ENCODE data around the gene TCF12.

The TCF12 gene

GRCh38 chr15:57217778-57218598, 299.5 kb downstream of the TCF12 start:
- DNase-seq (ENCODE audit: low read depth in 3 of 3) = no peak

GRCh38 chr15:57218826-57219576, 300.6 kb downstream of the TCF12 start:
- DNase-seq (ENCODE audit: low read depth in 3 of 3) = no peak

- no peak for DNase-seq (ENCODE audit: low read depth in 3 of 3)
Measured at GRCh38 chr15:57220205-57220604, 301.8 kb downstream of the TCF12 start.

- no peak for DNase-seq (ENCODE audit: low read depth in 3 of 3)
Measured at GRCh38 chr15:57221134-57221533, 302.7 kb downstream of the TCF12 start.

GRCh38 chr15:57223345-57223744, 304.9 kb downstream of the TCF12 start:
- DNase-seq (ENCODE audit: low read depth in 3 of 3) = no peak

- no peak for DNase-seq (ENCODE audit: low read depth in 3 of 3)
Measured at GRCh38 chr15:57223887-57224286, 305.4 kb downstream of the TCF12 start.

- DNase-seq (ENCODE audit: low read depth in 3 of 3) = no peak
Measured at GRCh38 chr15:57224664-57225063, 306.2 kb downstream of the TCF12 start.

GRCh38 chr15:57227166-57227565, 308.7 kb downstream of the TCF12 start:
- DNase-seq (ENCODE audit: low read depth in 3 of 3) = no peak

- DNase-seq (ENCODE audit: low read depth in 3 of 3) = no peak
Measured at GRCh38 chr15:57227899-57228298, 309.5 kb downstream of the TCF12 start.

- DNase-seq (ENCODE audit: low read depth in 3 of 3) = no peak
Measured at GRCh38 chr15:57228395-57228794, 310.0 kb downstream of the TCF12 start.

- no peak for DNase-seq (ENCODE audit: low read depth in 3 of 3)
Measured at GRCh38 chr15:57229051-57229450, 310.6 kb downstream of the TCF12 start.

- DNase-seq (ENCODE audit: low read depth in 3 of 3) = no peak
Measured at GRCh38 chr15:57231559-57231958, 313.1 kb downstream of the TCF12 start.

- no peak for DNase-seq (ENCODE audit: low read depth in 3 of 3)
Measured at GRCh38 chr15:57234156-57234555, 315.7 kb downstream of the TCF12 start.

GRCh38 chr15:57235186-57235585, 316.7 kb downstream of the TCF12 start:
- DNase-seq (ENCODE audit: low read depth in 3 of 3) = no peak

GRCh38 chr15:57235873-57236272, 317.4 kb downstream of the TCF12 start:
- no peak for DNase-seq (ENCODE audit: low read depth in 3 of 3)

GRCh38 chr15:57236561-57237300, 318.3 kb downstream of the TCF12 start:
- DNase-seq (ENCODE audit: low read depth in 3 of 3) = no peak

GRCh38 chr15:57237301-57237642, 318.8 kb downstream of the TCF12 start:
- no peak for DNase-seq (ENCODE audit: low read depth in 3 of 3)

GRCh38 chr15:57237676-57238075, 319.2 kb downstream of the TCF12 start:
- DNase-seq (ENCODE audit: low read depth in 3 of 3) = no peak

- no peak for DNase-seq (ENCODE audit: low read depth in 3 of 3)
Measured at GRCh38 chr15:57245130-57245529, 326.7 kb downstream of the TCF12 start.

GRCh38 chr15:57245714-57246113, 327.3 kb downstream of the TCF12 start:
- no peak for DNase-seq (ENCODE audit: low read depth in 3 of 3)

- DNase-seq (ENCODE audit: low read depth in 3 of 3) = no peak
Measured at GRCh38 chr15:57248074-57248473, 329.6 kb downstream of the TCF12 start.

GRCh38 chr15:57251308-57251707, 332.9 kb downstream of the TCF12 start:
- no peak for DNase-seq (ENCODE audit: low read depth in 3 of 3)

GRCh38 chr15:57251941-57252340, 333.5 kb downstream of the TCF12 start:
- no peak for DNase-seq (ENCODE audit: low read depth in 3 of 3)
